ENCODE results near the gene BNC1.

BNC1 gene

GRCh38 chr15:83284559-83285283 is at the start of gene BNC1:
Gene BNC1 (minus strand): TSS chr15:83284664. CDS start chr15:83284628, 36 bp downstream.
- no peak for DNase-seq (ENCODE audit: low read depth in 2 of 2)

- DNase-seq (ENCODE audit: low read depth in 2 of 2) = no peak
These were observed 42.6 kb upstream of the BNC1 start for GRCh38 chr15:83327041-83327440.

GRCh38 chr15:83324799-83325198 is 40.3 kb upstream of the BNC1 start:
- DNase-seq (ENCODE audit: low read depth in 2 of 2) = no peak

GRCh38 chr15:83323296-83323711 is 38.8 kb upstream of the BNC1 start:
- peak; percentile 74 to 75 for DNase-seq (ENCODE audit: low read depth in 2 of 2)

GRCh38 chr15:83322691-83323090 is 38.2 kb upstream of the BNC1 start:
- no peak for DNase-seq (ENCODE audit: low read depth in 2 of 2)

- DNase-seq (ENCODE audit: low read depth in 2 of 2) = no peak
These were observed 37.6 kb upstream of the BNC1 start for GRCh38 chr15:83322061-83322460.

GRCh38 chr15:83320844-83321243 is 36.4 kb upstream of the BNC1 start:
- DNase-seq (ENCODE audit: low read depth in 2 of 2) = no peak

GRCh38 chr15:83320404-83320803 is 35.9 kb upstream of the BNC1 start:
- peak; percentile 62 to 65 for DNase-seq (ENCODE audit: low read depth in 2 of 2)

- no peak for DNase-seq (ENCODE audit: low read depth in 2 of 2)
These were observed 35.3 kb upstream of the BNC1 start for GRCh38 chr15:83319771-83320170.

GRCh38 chr15:83318861-83319415 is 34.5 kb upstream of the BNC1 start:
- DNase-seq (ENCODE audit: low read depth in 2 of 2) = no peak

- no peak for DNase-seq (ENCODE audit: low read depth in 2 of 2)
These were observed 33.6 kb upstream of the BNC1 start for GRCh38 chr15:83318036-83318435.

GRCh38 chr15:83312071-83312470 is 27.6 kb upstream of the BNC1 start:
- no peak for DNase-seq (ENCODE audit: low read depth in 2 of 2)

- DNase-seq (ENCODE audit: low read depth in 2 of 2) = no peak
These were observed 26.3 kb upstream of the BNC1 start for GRCh38 chr15:83310521-83311456.

- DNase-seq (ENCODE audit: low read depth in 2 of 2) = no peak
These were observed 24.2 kb upstream of the BNC1 start for GRCh38 chr15:83308671-83309070.

- DNase-seq (ENCODE audit: low read depth in 2 of 2) = no peak
These were observed 22.1 kb upstream of the BNC1 start for GRCh38 chr15:83306561-83306960.

- no peak for DNase-seq (ENCODE audit: low read depth in 2 of 2)
These were observed 21.3 kb upstream of the BNC1 start for GRCh38 chr15:83305704-83306291.

- DNase-seq (ENCODE audit: low read depth in 2 of 2) = no peak
These were observed 20.6 kb upstream of the BNC1 start for GRCh38 chr15:83304861-83305703.

GRCh38 chr15:83303535-83303934 is 19.1 kb upstream of the BNC1 start:
- no peak for DNase-seq (ENCODE audit: low read depth in 2 of 2)

- no peak for DNase-seq (ENCODE audit: low read depth in 2 of 2)
These were observed 16.4 kb upstream of the BNC1 start for GRCh38 chr15:83300826-83301225.

GRCh38 chr15:83299462-83299861 is 15.0 kb upstream of the BNC1 start:
- no peak for DNase-seq (ENCODE audit: low read depth in 2 of 2)

- DNase-seq (ENCODE audit: low read depth in 2 of 2) = no peak
These were observed 11.0 kb upstream of the BNC1 start for GRCh38 chr15:83295417-83295816.

All from fibroblast of skin of left biceps (primary cell).